Stimulated activated CD8-positive, alpha-beta memory T cell treated with anti-CD3 and anti-CD28 coated beads, Interleukin-15, amount 100 ng/mL, for 4 hours (primary cell): ENCODE results near the gene XXYLT1.

Experiments
- DNase-seq, 2 donors: peaks; one replicate each; pipeline ENCODE4 v3.0.0-alpha.2; 2020; ENCODE audit warnings: low read depth in 2 of 2

Gene XXYLT1

GRCh38 chr3:195151402-195151801 lies 119.6 kb downstream of the XXYLT1 start:
- no peak for DNase-seq

DNA sequence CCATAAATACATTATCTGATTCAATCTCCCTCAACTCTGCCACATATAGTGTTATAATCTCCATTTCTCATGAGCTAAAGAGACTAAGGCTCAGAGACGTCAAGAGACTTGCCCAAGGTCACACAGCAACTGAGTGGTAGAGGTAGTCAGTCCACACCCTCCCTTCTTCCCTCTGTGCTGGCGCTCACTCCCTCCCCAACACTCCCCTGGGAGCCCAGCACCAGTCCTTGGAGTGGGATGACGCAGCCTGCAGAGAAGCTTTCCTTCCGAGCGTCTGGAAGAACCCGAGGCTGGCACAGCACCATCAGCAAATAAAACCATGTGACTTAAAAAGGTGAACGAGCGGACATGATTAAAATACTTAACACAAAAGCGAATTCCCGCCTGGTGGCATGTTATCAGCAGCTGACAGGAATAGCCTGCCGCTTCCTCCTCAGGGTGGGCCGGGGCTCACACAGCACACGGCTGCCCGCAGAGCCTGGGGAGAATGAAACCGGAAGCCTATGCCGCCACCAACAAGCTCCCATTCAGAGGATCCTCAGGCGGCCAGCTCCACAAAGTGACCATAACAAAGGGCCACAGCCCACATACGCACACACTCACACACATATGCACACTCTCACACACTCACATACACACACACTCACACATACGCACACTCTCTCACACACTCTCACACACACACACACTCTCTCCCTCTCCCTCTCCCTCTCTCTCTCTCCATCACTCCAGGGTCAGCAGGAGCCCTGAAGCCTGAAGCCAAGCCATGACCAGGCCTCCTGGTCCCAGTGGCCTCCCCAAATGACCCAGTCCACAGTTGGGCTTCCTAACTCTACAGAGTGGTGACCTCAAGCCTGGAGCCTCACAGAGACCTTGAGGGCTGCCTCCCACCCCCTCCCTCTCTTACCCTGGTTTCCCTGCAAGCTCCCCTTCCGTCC lies 120.5 kb downstream of the XXYLT1 start:
- DNase-seq = no peak

GRCh38 chr3:195149292-195150030 lies 121.5 kb downstream of the XXYLT1 start:
- DNase-seq = no peak

GRCh38 chr3:195148549-195148948 lies 122.4 kb downstream of the XXYLT1 start:
- DNase-seq = no peak

- DNase-seq = no peak
Observed at GRCh38 chr3:195147649-195148080, 123.3 kb downstream of the XXYLT1 start.

DNA sequence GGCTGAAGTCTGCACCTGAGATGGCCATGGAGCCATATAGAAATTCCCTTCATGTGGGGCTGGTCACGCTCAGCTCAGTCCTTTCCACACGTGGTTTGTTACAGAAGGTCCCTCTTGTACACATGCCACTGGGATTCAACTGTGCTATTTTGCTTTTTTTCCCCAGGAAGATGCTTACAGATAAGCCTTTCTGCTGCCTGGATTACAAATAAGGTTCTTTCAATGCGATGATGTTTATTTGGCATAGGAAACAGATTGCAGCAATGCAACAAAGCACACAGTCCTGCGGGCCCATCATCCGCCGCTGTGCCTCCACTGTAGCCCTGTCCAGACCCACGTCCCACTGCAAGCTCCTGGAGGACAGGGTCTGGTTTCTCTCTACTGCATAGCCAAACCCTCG lies 124.8 kb downstream of the XXYLT1 start:
- no peak for DNase-seq

- DNase-seq = no peak
Observed at GRCh38 chr3:195145579-195145978, 125.4 kb downstream of the XXYLT1 start.

GRCh38 chr3:195143221-195143620 lies 127.7 kb downstream of the XXYLT1 start:
- DNase-seq = no peak

DNA sequence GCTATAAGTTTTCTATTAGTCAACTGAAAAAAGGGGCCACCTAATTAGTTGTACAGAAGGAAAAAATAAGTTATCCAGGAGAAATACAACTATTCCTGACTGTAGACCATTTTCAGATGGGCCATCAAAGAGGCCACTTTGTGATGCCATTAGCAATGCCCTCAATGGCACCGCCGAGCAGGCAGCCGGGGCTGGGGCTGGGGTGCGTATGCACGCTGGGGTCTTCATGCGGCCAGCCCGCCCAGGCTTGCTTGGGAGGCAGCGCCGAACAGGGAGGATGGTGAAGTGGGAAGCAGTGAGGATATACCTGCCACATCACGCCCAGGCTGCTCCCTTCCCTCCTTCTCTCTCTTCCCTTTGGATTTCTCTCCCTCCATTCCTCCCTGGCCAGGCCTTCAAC lies 128.4 kb downstream of the XXYLT1 start:
- DNase-seq = no peak

DNA sequence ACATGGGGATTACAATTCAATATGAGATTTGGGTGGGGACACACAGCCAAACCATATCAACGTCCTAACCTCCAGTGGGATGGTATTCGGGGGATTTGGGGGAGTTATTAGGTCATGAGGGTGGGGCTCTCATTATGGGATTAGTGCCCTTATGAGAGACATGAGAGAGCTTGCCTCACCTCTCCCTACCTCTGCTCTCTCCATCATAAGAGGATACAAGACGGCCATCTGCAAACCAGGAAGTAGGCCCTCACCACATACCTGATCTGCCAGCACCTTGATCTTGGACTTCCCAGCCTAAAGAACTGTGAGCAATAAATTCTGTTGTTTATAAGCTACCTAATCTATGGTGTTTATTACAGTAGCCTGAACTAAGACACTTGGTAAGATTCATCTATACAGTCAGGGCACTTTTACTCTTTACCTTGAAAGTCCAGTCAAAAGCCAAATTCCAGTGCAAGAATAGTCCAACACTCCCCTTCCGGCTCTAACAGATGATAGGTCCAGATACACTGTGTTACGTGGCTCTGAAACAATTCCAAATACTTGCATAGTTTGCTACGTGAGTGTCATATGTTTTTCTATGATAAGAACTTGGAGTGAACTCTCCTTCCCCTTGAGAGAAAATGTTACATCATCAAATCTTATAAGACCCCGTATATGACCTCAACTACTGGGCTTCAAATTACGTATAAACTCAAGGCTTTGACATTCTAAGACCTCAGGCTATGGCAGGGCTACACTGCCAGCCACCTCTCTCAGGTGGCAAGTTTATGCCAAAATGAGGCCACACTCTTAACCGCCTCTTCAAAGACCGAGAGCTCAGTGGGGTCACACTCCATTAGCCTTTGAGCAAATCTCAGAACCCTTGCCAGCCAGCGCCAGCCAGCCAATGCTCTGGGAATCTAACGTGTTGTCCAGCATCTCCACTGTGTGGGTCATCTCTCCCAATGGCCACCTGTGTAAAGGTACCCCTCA lies 129.9 kb downstream of the XXYLT1 start:
- no peak for DNase-seq

DNA sequence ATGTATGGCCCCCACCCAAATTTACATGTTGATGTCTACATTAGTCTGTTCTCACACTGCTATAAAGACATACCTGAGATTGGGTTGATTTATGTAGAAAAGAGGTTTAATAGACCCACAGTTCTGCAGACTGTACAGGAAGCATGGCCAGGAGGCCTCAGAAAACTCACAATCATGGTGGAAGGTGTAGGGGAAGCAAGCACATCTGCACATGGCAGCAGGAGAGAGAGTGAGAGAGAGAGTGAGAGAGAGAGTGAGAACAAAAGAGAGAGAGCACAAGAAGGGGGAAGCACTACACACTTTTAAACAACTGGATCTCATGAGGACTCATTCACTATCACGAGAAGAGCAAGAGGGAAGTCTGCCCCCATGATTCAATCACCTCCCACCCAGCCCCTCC lies 130.5 kb downstream of the XXYLT1 start:
- DNase-seq = no peak

GRCh38 chr3:195139876-195140240 lies 131.1 kb downstream of the XXYLT1 start:
- no peak for DNase-seq

DNA sequence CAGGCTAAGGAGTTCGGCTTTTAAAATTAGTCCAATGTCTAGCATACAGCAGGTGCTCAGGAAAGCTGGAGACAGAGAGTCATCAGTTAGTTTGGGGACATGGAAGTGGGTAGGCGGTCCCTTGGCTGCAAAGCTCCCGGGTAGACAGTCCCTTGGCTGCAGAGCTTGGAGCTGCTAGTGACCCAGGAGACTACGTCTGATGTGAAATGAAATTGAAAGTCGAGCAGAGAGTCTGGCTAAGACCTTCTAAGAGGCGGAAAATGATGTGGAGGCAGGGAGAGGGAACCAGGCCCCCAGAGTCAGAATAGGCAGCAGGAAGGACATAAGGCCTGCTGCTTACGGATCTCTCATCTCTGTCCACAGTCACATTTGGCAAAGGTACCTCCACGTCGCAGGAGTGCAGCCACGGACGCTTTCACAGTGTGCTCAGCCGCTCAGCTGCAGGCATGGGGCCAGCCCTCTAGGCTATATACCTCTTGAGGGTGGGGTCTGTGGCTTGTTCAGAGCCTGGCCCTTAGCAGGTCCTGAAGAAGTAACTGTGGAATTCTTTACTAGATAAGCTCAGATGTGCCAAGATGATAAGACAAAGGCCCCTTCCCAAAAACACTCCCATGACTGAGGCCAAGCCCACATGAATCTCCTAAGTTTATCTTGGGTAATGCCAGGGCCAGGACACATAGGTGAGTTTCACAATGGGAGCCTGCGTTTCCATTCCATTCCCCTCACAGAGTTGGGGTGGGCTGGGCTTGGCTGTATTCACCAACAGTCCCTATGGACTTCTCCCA lies 131.7 kb downstream of the XXYLT1 start:
- no peak for DNase-seq

GRCh38 chr3:195137638-195138588 lies 133.0 kb downstream of the XXYLT1 start:
- DNase-seq = no peak

- DNase-seq = no peak
Observed at GRCh38 chr3:195135917-195136316, 135.0 kb downstream of the XXYLT1 start.

- no peak for DNase-seq
Observed at GRCh38 chr3:195134431-195134830, 136.5 kb downstream of the XXYLT1 start.

DNA sequence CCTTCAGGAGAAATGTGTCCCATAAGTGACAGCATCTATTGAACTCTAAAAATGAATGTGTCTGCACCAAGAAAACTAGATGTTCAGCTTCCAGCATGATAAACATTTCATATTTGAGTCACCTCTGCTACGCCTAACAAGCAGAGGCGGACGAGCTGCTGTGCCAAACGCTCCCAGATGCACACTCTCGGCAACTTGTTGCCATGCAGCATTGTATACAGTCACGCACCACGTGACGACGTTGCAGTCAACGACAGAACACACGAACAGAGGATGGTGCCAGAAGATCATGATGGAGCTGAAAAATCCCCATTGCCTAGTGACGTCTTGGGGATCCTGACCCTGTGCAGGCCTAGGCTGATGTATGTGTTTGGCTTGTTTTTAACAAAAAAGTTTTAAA lies 137.5 kb downstream of the XXYLT1 start:
- DNase-seq = no peak

GRCh38 chr3:195133013-195133412 lies 137.9 kb downstream of the XXYLT1 start:
- no peak for DNase-seq

- no peak for DNase-seq
Observed at GRCh38 chr3:195131176-195131575, 139.8 kb downstream of the XXYLT1 start.
